GM12892 (cell line): ENCODE results near the gene SPATA46.

Source experiments
- DNase-seq: peaks from one replicate; pipeline ENCODE4 v3.0.0; 2011; ENCODE audit not compliant: insufficient read length
- FAIRE-seq: peaks from 2 replicates; lab custom pipeline; 2011; peaks lifted over from hg19 to GRCh38; lab: Jason Lieb, UNC
- POLR2A ChIP-seq: IDR thresholded peaks from 2 replicates; pipeline ENCODE4 v1.6.1; 2011; ENCODE audit warnings: low read depth, low read length, control low read depth
- POLR2AphosphoS5 ChIP-seq: IDR thresholded peaks from 2 replicates; pipeline ENCODE4 v1.6.1; 2011; ENCODE audit warnings: low read depth, low read length, control low read depth
- TAF1 ChIP-seq: IDR thresholded peaks from 2 replicates; pipeline ENCODE4 v1.6.1; 2011; ENCODE audit warnings: low read depth, mild to moderate bottlenecking, control low read depth, low read length, borderline replicate concordance

The SPATA46 gene

GRCh38 chr1:162406811-162407210 lies 30.2 kb upstream of the SPATA46 start:
- DNase-seq (no peak), FAIRE-seq (no peak)
- no peak for TF ChIP-seq TAF1
- no peak for TF ChIP-seq POLR2AphosphoS5
- no peak for TF ChIP-seq POLR2A

GRCh38 chr1:162405800-162406199 lies 29.1 kb upstream of the SPATA46 start:
- TF ChIP-seq POLR2A (no peak), TAF1 (no peak), POLR2AphosphoS5 (no peak)
- FAIRE-seq, result no peak
- no peak for DNase-seq

GRCh38 chr1:162404550-162405160 lies 28.0 kb upstream of the SPATA46 start:
- TF ChIP-seq POLR2A (no peak), TAF1 (no peak), POLR2AphosphoS5 (no peak)
- DNase-seq (no peak), FAIRE-seq (no peak)

- no peak for TF ChIP-seq TAF1
- no peak for TF ChIP-seq POLR2AphosphoS5
- no peak for TF ChIP-seq POLR2A
- no peak for FAIRE-seq
- no peak for DNase-seq
Measured at GRCh38 chr1:162400790-162401355, 24.2 kb upstream of the SPATA46 start.

- no peak for DNase-seq
- TF ChIP-seq POLR2A (no peak), TAF1 (no peak), POLR2AphosphoS5 (no peak)
- FAIRE-seq, result no peak
Measured at GRCh38 chr1:162398999-162399580, 22.4 kb upstream of the SPATA46 start.

- no peak for DNase-seq
- TF ChIP-seq POLR2AphosphoS5, result no peak
- no peak for FAIRE-seq
Measured at GRCh38 chr1:162397943-162398560, 21.4 kb upstream of the SPATA46 start.

- DNase-seq, result no peak
- FAIRE-seq, result no peak
- TF ChIP-seq TAF1, result no peak
- no peak for TF ChIP-seq POLR2A
- TF ChIP-seq POLR2AphosphoS5, result no peak
Measured at GRCh38 chr1:162397039-162397448, 20.4 kb upstream of the SPATA46 start.

- TF ChIP-seq POLR2AphosphoS5 (no peak), TAF1 (no peak), POLR2A (no peak)
- FAIRE-seq, result no peak
- no peak for DNase-seq
Measured at GRCh38 chr1:162396201-162396906, 19.7 kb upstream of the SPATA46 start.

GRCh38 chr1:162391790-162392563 lies 15.3 kb upstream of the SPATA46 start:
- DNase-seq (no peak), FAIRE-seq (peak; percentile 63)
- TF ChIP-seq POLR2A (no peak), TAF1 (no peak), POLR2AphosphoS5 (no peak)

GRCh38 chr1:162390396-162391185 lies 13.9 kb upstream of the SPATA46 start:
- DNase-seq (no peak), FAIRE-seq (no peak)
- no peak for TF ChIP-seq POLR2A
- no peak for TF ChIP-seq POLR2AphosphoS5
- no peak for TF ChIP-seq TAF1
